ENCODE data around the gene PRR23B. TPM values are rescaled to one million over a fixed set of nuclear protein-coding genes. Genes with fewer than 3 reads are reported as not detected.

Gene PRR23B
- total RNA-seq, 1 experiment from 2014 or later = not detected

GRCh38 chr3:138971766-138972320 lies 48.9 kb downstream of the PRR23B start:
- no peak overlapping the region for H3K14ac ChIP-seq (ENCODE audit: insufficient read depth, low read length)
- H4K91ac ChIP-seq (ENCODE audit: insufficient read length, low read depth, low read length) = no peak overlapping the region
- no peak overlapping the region for H4K5ac ChIP-seq (ENCODE audit: insufficient read length, low read depth, low read length)
- H2BK20ac ChIP-seq (ENCODE audit: low read depth, low read length, poor library complexity, severe bottlenecking) = no peak overlapping the region
- Mint-ChIP-seq H3K4me3 (no peak overlapping the region), H3K9me3 (0 out of 5 replicates have a peak, but pooled peaks cover 0 to 2% of the 10 kb centered on the region in 2 experiments), H3K4me1 (no peaks in the 10 kb centered on the region), H3K27ac (no peak overlapping the region; a peak in 1 of 7 replicates), H3K27me3 (ENCODE audit: low read depth) (peaks cover 14% of the 10 kb centered on the region), H3K36me3 (ENCODE audit: insufficient read depth in 1 of 3, low read depth in 3 of 3) (no peaks in the 10 kb centered on the region)
- no peak overlapping the region for H3K9ac ChIP-seq (ENCODE audit: extremely low read depth, insufficient read length, low read length)
- TF ChIP-seq CTCF (conservative IDR thresholded peaks at IDR 0.05) = no peak
- H4K20me1 ChIP-seq (ENCODE audit: control insufficient read depth, insufficient read depth, insufficient read length) = no peaks in the 10 kb centered on the region
- H4K8ac ChIP-seq (replicated peaks; ENCODE audit: insufficient read length, low read depth, low read length) = no peak overlapping the region
- no peak overlapping the region for H3K56ac ChIP-seq (ENCODE audit: insufficient read length, low read depth, low read length)
- H2BK120ac ChIP-seq (ENCODE audit: low read depth, low read length, poor library complexity, severe bottlenecking) = no peak overlapping the region
- no peaks in the 10 kb centered on the region for H3K79me1 ChIP-seq (ENCODE audit: insufficient read depth, low read depth, low read length, poor library complexity, severe bottlenecking)
- no peak overlapping the region for H3T11ph ChIP-seq (ENCODE audit: low read length)
- no peak overlapping the region for H2AK5ac ChIP-seq (ENCODE audit: insufficient read length, low read length)
- H3K27me3 ChIP-seq (ENCODE audit: insufficient read depth, low read length) = no peaks in the 10 kb centered on the region
- no peak overlapping the region for H3K27ac ChIP-seq (ENCODE audit: insufficient read length, low read depth, low read length)
- H2AFZ ChIP-seq (ENCODE audit: low read length) = no peak overlapping the region
- no peaks in the 10 kb centered on the region for H3K79me2 ChIP-seq (ENCODE audit: insufficient read depth, low read length)
- H3K4ac ChIP-seq (ENCODE audit: low read depth, low read length) = no peak overlapping the region
- no peak overlapping the region for H3K23ac ChIP-seq (ENCODE audit: insufficient read length, low read depth, low read length)
- H2BK5ac ChIP-seq (ENCODE audit: insufficient read length, low read length) = no peak overlapping the region
- WGBS (ENCODE audit: extremely low coverage, insufficient read length, low lambda C conversion rate) = no CpG with 5 or more reads among the region's 6 CpGs
- H3K4me2 ChIP-seq (ENCODE audit: insufficient read depth, insufficient read length, low read length) = no peak overlapping the region
- H2BK15ac ChIP-seq (ENCODE audit: low read depth, low read length) = no peak overlapping the region
- H3K9me3 ChIP-seq (ENCODE audit: control insufficient read depth, low read depth, low read length) = no peaks in the 10 kb centered on the region
- H2BK12ac ChIP-seq (ENCODE audit: insufficient read length, low read depth, low read length) = no peak overlapping the region
- H3K4me1 ChIP-seq (ENCODE audit: insufficient read depth, low read length) = no peaks in the 10 kb centered on the region
- H3K23me2 ChIP-seq (ENCODE audit: insufficient read length, low read depth, low read length, poor library complexity, severe bottlenecking) = no peaks in the 10 kb centered on the region
- H3K18ac ChIP-seq (ENCODE audit: insufficient read length, low read depth, low read length) = no peak overlapping the region
- no peak for DNase-seq

Other genes starting within 250 kb of the PRR23B start
- 33.0 and 35.6 TPM in 2 replicates for gene PIK3CB, start 186.0 kb downstream of the PRR23B start, total RNA-seq (2021)
- 0.22 and 0.29 TPM in 2 replicates for gene FOXL2, start 73.8 kb downstream of the PRR23B start, total RNA-seq (2021)
- gene FOXL2NB, start 73.7 kb downstream of the PRR23B start, total RNA-seq (2021) = 0.31 and 0.55 TPM in 2 replicates
- gene PRR23A, start 14.7 kb downstream of the PRR23B start, total RNA-seq (2021) = not detected in 2 replicates
- gene PRR23C, start 24.0 kb upstream of the PRR23B start, total RNA-seq (2021) = not detected in 2 replicates

Measured in H9 (cell line).